Measurements from ENCODE around the gene TSPYL4.
"Not testable (repeated sequence)": the region's sequence is repeated elsewhere in the genome, so short reads cannot be mapped to it uniquely, and the experiment has no call there.

The TSPYL4 gene

GRCh38 chr6:116253505-116254296, at the start of gene TSPYL4:
TSS of gene TSPYL4 (minus strand) at chr6:116254075. CDS start at chr6:116254008, 67 bp downstream.
- peak; percentile 97 for DNase-seq (ENCODE audit: low spot score)

DNA sequence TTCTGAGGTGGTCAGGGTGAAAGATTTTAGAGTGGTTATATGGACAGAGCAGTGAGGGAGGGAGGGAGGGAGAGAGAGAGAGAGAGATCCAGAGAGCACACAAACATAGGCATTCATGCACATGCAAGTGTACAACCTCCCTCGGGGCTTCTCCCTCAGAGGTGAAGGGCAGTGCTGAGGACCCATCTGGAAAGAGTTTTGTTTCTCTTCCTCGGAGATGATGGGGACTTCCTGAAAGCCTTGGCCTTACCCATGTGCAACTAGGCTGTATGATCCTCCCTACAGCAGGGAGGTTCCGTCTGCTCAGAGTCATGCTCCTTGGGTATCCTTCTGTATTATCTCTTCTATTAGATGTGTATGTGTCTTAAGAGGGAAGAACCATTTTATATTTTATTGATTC, 47.2 kb upstream of the TSPYL4 start:
- no peak for DNase-seq (ENCODE audit: low spot score)

- no peak for DNase-seq (ENCODE audit: low spot score)
These were observed 46.7 kb upstream of the TSPYL4 start for GRCh38 chr6:116300566-116300965.

DNA sequence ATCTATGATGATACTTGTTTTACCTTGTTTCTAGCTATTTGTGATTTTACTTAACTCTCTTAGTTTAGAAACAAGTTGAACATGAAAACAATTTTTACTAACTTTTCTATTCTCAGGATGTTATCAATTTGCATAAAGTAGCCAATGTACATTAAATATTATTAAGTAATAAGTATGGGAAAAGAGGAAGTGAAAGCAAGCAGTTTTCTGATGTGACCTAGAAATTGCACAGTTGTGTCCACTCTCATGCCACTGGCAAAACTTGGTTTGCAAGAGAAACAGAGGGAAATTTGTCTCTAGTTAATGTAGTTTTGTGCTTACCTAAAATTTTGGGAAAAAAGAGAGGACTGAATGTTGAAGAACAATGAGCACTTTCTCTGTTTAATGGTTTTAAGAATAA, 45.1 kb upstream of the TSPYL4 start:
- peak; percentile 19 for DNase-seq (ENCODE audit: low spot score)

- no peak for DNase-seq (ENCODE audit: low spot score)
These were observed 44.4 kb upstream of the TSPYL4 start for GRCh38 chr6:116298273-116298672.

GRCh38 chr6:116292553-116292952, 38.7 kb upstream of the TSPYL4 start:
- DNase-seq (ENCODE audit: low spot score), result no peak

GRCh38 chr6:116291701-116292396, 38.0 kb upstream of the TSPYL4 start:
- DNase-seq (ENCODE audit: low spot score), result no peak

GRCh38 chr6:116290799-116291198, 36.9 kb upstream of the TSPYL4 start:
- no peak for DNase-seq (ENCODE audit: low spot score)

- no peak for DNase-seq (ENCODE audit: low spot score)
These were observed 36.0 kb upstream of the TSPYL4 start for GRCh38 chr6:116289876-116290275.

DNA sequence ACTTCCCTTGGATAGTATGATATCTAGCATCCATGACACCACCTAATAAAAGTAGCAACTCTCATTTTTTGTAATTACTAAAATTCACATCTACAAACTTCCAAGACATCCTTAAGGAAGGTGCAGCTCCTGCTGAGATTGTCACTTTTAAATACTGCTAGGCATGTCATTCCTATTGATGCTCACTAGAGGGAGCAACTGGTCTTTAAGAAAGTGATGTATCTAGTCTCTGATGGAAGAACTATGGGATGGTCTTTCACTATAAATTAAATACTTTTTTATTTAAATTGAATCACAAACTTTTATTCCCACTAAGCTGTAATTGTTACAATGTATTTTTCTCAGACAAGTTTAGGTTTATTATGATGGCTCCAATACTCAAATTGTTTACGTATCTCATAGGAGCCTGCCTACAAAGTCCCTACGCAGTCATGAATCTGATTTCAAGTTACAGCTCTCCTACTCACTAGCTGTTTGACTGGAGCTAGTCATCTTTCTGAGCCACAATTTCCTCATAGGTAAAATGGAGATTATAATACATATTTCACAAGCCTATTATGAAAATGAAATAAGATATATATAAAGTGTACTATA, 33.9 kb upstream of the TSPYL4 start:
- peak; percentile 61 for DNase-seq (ENCODE audit: low spot score)

DNA sequence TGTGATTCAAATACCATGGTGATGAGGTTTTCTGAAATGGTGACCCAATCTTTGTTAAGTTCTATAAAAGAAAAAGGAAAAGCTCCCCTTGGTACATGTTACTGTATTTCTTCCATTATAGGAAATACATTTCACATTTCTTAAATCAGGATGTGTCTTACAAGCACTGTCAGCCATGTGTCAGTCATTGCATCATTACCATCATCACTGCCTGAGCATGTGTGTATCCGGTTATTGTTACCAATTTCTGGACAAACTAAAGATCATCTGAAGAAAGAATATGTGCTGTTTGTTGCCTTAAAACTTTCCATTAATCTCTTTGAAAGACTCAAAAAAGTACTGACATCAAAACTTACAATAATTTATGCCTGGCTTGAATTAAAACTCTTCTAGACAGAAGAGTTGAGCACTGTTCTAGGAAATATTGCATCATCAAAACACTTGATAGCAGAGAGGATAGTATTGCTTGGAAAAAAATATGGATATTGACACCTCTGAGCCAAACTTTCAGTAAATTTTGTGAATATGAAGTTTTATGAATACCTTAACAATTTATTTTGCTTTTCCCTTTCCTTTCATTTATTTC, 33.0 kb upstream of the TSPYL4 start:
- DNase-seq (ENCODE audit: low spot score), result no peak

DNA sequence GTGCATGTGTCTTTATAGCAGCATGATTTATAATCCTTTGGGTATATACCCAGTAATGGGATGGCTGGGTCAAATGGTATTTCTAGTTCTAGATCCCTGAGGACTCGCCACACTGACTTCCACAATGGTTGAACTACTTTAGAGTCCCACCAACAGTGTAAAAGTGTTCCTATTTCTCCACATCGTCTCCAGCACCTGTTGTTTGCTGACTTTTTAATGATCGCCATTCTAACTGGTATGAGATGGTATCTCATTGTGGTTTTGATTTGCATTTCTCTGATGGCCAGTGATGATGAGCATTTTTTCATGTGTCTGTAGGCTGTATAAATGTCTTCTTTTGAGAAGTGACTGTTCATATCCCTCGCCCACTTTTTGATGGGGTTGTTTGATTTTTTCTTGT, 31.1 kb upstream of the TSPYL4 start:
- DNase-seq (ENCODE audit: low spot score), result not testable (repeated sequence)

DNA sequence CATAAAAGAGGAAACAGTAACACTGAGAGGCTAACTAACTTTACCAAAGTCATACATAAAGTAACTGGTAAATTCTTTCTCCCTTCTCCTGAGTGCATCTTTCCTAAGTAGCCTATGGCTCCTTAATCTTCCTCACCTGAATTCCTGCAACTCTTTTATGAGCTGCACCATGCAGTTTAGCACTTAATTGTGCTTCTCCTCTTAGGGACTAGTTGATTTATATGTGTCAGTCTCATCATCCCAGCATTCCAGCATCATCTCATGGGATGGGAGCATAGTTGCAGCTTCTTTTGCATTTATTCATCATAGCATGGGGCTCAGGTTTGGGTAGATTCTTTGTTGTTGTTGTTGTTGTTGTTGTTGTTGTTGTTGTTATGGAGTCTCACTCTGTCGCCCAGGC, 29.3 kb upstream of the TSPYL4 start:
- no peak for DNase-seq (ENCODE audit: low spot score)

- no peak for DNase-seq (ENCODE audit: low spot score)
These were observed 28.8 kb upstream of the TSPYL4 start for GRCh38 chr6:116282698-116283097.

- DNase-seq (ENCODE audit: low spot score), result no peak
These were observed 27.1 kb upstream of the TSPYL4 start for GRCh38 chr6:116280933-116281316.

- DNase-seq (ENCODE audit: low spot score), result peak; percentile 46
These were observed 26.5 kb upstream of the TSPYL4 start for GRCh38 chr6:116280161-116280932.

DNA sequence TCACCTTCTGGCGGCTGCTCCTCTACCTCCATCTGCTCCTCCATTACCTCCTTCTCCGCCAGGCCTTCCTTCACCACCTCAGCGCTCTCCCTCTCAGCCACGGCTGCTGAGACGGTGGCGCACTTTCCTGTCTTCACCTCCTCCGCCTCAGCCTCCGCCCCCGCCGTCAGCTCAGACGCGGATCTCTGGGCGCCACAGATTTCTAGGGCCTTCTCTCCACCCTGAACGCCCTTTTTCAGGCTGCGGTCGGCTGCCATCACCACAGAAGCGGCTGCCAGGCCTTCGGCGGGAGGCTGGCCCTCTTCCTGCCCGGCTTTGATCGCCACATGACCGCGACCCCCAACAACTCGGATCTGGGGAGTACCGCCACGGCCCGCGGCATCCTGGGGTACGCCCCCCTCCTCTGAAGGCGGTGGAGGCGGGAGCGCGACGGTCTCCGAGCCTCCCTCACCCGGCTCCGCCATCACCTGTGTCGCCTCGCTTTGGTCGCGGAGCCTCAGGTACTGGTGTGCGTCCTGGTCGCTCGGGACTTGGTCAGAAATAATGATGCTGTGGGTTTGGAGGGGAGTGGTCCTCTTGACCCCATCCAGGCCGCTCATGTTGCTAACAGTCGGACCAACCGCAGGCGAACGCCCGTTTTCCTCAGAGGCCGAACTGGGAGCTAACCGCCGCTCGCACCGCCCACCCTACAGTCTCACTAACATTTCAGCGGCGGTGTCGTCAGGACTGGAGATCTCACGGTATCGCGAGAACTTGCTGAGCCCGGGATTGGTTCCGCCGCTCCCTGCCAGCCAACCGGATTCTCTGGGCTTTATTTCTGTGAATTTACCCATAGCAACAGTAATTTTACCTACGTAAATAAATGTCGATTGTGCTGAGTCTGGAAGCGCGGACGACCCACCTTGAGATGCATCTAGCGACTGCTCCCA, 25.6 kb upstream of the TSPYL4 start, which contains the start of gene TSPYL1:
Gene TSPYL1 (minus strand): TSS at position 699 of the 929 bp plus-strand sequence. CDS start 100 bp downstream, at position 599.
- DNase-seq (ENCODE audit: low spot score), result peak; percentile 98

- no peak for DNase-seq (ENCODE audit: low spot score)
These were observed 25.0 kb upstream of the TSPYL4 start for GRCh38 chr6:116278854-116279231.

DNA sequence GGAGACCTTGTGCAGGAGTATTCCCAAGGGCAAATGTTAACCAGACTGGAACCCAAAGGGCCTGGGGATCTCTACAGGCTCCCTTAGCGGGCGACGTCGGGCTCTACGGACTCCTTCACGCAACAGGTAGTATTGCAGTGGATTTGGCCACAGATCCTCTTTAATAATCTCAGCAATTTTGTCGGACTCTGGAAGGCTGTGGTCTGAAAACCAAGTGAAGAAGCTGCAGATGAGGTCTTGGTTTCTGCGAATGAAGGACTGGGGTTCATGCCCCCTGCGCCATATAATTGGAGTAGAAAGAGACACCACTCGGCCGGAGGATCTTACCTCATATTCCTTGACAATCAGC, 24.6 kb upstream of the TSPYL4 start:
- no peak for DNase-seq (ENCODE audit: low spot score)

GRCh38 chr6:116277124-116277523, 23.2 kb upstream of the TSPYL4 start:
- DNase-seq (ENCODE audit: low spot score), result no peak

- DNase-seq (ENCODE audit: low spot score), result no peak
These were observed 17.4 kb upstream of the TSPYL4 start for GRCh38 chr6:116271149-116271708.
